Motor neuron (in vitro differentiated cells): ENCODE results near the gene MED13L. TPM values are rescaled to one million over a fixed set of nuclear protein-coding genes. Genes with fewer than 3 reads are reported as not detected.
A peak's percentile ranks its signal among the peaks of the same experiment; 100 is the strongest.

Source experiments
- ATAC-seq, 8 experiments: fragments of 200-7000 bp; cut with Tn5 transposase; replicated peaks in 6 of 8; 2 replicates each; pipeline ENCODE4 v1.8.0; 2021; ENCODE audit warnings: mild to moderate bottlenecking in 8 of 8, moderate library complexity in 8 of 8
- H3K27ac ChIP-seq, 2 donors: fragments of 250-450 bp; sonication (Bioruptor Pico); 2 replicates each; pipeline ENCODE4 v1.9.0; 2021; ENCODE audit warnings: antibody characterized with exemption in 2 of 2, mild to moderate bottlenecking in 2 of 2, moderate library complexity in 1 of 2
- H3K4me1 ChIP-seq, 2 donors: fragments of 250-450 bp; sonication (Bioruptor Pico); replicated peaks in 1 of 2; 2 replicates each; pipeline ENCODE4 v1.6.1; 2021; ENCODE audit warnings: antibody characterized with exemption in 2 of 2, mild to moderate bottlenecking in 2 of 2, moderate library complexity in 1 of 2
- H3K4me3 ChIP-seq, 5 donors: fragments of 250-450 bp; sonication (Bioruptor Pico); 2 replicates each; pipeline ENCODE4 v1.9.0; 2021; ENCODE audit warnings: antibody characterized with exemption in 5 of 5, mild to moderate bottlenecking in 5 of 5, moderate library complexity in 4 of 5
- WGBS, 10 experiments: fragments of 450-650 bp; shearing (Covaris generic); methylation state at CpG; one replicate each; pipeline ENCODE4 v1.0.0; 2022; 5-methylcytosine and 5-hydroxymethylcytosine counted together
- in situ Hi-C, 9 experiments: fragments of 400-800 bp; cut with MboI; loops; one replicate each; pipeline ENCODE4 v1.15.0; 2021; ENCODE audit warnings: low sequenced_read_pairs in 9 of 9, low pct_unique_long_range_greater_than_20kb in 2 of 9; ENCODE audit not compliant: unreplicated experiment in 9 of 9
- total RNA-seq, 8 experiments: library from RNA; unstranded; fragments of 300-600 nt; gene quantifications; 2 replicates each; pipeline versions ENCODE4 v1.2.3 to v1.2.4, GENCODE V29; 2022

The MED13L gene
- total RNA-seq, 8 experiments from 2014 or later: 40.5 to 90.5 (median 66.7) TPM

DNA sequence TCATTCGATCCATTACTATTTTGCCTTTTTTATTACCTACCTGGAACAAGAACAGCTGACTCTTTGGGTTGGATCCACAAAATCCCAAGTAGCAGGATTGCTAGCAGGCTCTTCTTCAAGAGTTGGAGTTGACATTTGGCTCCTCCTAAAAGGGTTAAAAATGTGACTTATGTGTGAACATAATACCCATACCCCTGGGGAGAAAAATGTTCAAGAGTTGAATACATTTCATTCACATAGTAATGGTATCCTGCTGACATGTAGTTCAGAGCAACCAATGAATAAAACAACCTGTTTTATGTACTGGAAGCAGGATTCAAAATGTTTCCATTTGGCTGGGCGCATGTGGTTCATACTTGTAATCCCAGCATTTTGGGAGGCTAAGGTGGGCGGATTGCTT is 264.7 kb downstream of the MED13L start:
- no peak overlapping the region for H3K27ac ChIP-seq
- in situ Hi-C loops: loop anchor here in 3 of 9 experiments (25.0 kb wide), 1 partner anchor 225 kb away; no protein-coding TSS in a partner anchor
- 83 to 100% (median 100%) methylated on average over 1 to 3 of the region's 3 CpGs; no CpG with 5 or more reads in 2 of the 10 experiments for WGBS, 10 experiments
- H3K4me3 ChIP-seq: no peak overlapping the region
- ATAC-seq: peak in 1 of 8 experiments; percentile 41
- H3K4me1 ChIP-seq: no peaks in the 10 kb centered on the region

DNA sequence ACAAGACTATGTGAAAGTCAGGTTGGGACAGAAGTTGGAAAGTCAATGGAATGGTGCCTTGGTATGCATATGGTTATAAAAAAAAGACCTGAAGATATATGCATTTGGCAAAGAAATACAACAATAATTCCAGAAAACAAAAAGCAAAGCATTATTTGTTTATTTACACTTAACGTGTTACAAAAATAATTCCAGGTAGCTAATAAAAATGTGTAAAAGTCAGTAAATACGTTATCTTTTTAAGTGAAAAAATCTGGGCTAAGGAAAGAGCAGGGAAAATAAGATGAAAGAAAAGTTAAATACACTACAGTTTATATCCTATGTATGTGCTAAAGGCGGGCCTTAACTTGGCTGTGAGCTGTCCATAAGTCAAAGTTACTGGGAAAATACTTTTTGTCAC is 266.3 kb downstream of the MED13L start:
- WGBS, 10 experiments: 84 to 100% (median 97%) methylated on average over 2 to 3 of the region's 3 CpGs
- no peak overlapping the region for H3K27ac ChIP-seq
- H3K4me3 ChIP-seq: no peak overlapping the region
- no peak for ATAC-seq
- in situ Hi-C loops: loop anchor here in 3 of 9 experiments (25.0 kb wide), 1 partner anchor 226 kb away; no protein-coding TSS in a partner anchor
- H3K4me1 ChIP-seq: no peaks in the 10 kb centered on the region

DNA sequence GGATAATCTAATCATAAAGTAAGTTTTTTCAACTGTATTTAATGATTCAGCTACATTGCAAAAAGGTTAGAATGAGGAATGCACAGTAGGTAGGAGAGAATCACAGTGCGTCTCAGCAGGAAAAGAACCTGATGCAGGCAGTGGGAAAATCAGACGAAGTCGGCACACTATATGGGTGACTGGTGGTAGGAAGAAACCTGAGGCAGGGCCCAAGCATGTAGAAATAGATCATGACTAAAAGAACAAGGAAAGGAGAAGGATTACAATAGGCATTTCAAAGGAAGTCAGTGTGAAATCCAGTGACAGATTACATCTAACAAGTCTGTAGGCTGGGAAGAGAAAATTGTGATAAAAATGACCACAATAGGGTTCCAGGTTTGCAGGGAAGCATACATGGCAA is 267.0 kb downstream of the MED13L start:
- in situ Hi-C loops: loop anchor here in 3 of 9 experiments (25.0 kb wide), 1 partner anchor 227 kb away; no protein-coding TSS in a partner anchor
- Histone ChIP-seq H3K27ac (no peak overlapping the region), H3K4me3 (no peak overlapping the region), H3K4me1 (no peaks in the 10 kb centered on the region)
- 87 to 100% (median 94%) methylated on average over 2 to 3 of the region's 3 CpGs; no CpG with 5 or more reads in 1 of the 10 experiments for WGBS, 10 experiments
- ATAC-seq: no peak

DNA sequence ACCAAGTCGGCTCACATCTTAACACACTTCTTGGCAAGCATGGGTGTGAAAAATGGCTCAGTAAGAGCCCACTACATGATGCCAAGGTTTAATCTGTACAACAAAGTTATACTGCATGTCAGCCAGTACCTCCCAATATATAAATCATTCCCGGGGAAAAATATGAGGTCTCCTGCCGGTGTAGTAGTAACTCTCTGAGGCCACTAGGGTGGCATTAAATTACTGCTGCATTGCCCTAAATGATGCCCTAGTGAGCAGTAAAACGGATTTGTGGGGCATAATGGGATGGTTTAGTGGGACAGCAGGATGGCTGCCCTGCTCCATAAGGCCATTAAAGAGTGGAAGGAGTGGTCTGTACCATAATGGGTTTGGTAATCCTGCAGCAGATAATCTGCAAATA is 267.7 kb downstream of the MED13L start:
- Histone ChIP-seq H3K27ac (no peak overlapping the region), H3K4me3 (no peak overlapping the region), H3K4me1 (no peaks in the 10 kb centered on the region)
- no peak for ATAC-seq
- 48 to 100% (median 93%) methylated on average over 1 to 4 of the region's 4 CpGs; no CpG with 5 or more reads in 3 of the 10 experiments for WGBS, 10 experiments
- in situ Hi-C loops: loop anchor here in 3 of 9 experiments (25.0 kb wide), 1 partner anchor 227 kb away; no protein-coding TSS in a partner anchor

DNA sequence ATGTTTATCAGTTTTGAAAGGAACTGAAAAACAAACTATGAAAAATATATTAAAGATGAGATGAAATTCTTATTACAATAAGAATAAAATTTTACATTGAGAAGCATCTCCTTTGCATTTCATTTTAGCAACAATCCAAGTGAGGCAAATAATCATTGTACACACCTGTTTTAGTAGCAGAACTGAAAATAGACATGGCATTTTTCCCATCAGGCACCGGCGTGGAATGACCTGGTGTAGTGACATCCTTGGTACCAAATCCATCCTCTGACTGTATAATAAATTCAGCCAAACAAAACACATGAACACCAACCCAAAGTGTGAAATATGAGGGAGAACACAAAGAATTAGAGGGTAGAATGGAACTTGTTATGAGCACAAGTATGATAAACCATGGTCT is 271.4 kb downstream of the MED13L start:
- ATAC-seq: no peak
- in situ Hi-C loops: loop anchor here in 3 of 9 experiments (25.0 kb wide), 1 partner anchor 231 kb away; no protein-coding TSS in a partner anchor
- WGBS, 10 experiments: 75 to 100% (median 100%) methylated on average over 2 of the region's 2 CpGs; no CpG with 5 or more reads in 1 of the 10 experiments
- H3K27ac ChIP-seq: no peak overlapping the region
- no peaks in the 10 kb centered on the region for H3K4me1 ChIP-seq
- H3K4me3 ChIP-seq: no peak overlapping the region

DNA sequence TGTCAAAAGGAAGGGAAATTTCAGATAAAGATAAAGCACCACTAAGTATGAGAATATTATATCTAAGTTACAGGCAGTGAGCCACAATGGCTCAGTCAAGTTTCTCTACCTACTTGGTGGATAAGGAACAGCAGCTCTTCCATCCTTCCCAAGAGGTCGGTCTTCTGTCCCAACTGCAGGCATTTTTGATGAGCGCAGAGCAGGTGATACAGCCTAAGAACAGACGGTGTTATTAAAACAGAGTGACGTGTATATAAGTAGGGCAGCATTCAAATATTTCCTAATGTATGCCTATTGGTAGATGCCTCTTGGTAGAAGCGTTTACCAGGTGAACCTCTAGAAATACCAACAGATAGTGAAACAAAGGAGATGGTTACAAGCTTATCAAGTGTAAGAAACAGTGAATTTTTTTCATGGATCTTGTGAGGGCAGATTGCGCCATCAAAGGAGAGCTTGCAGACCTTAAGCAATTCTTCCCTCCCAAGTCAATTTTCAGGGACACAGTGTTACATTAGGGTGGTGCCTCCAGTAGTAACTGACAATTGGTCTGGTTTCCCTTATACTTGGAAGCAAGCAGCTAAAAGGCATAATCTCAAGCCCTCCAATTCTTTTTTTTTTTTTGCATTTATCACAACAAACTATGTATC is 274.5 kb downstream of the MED13L start:
- Histone ChIP-seq H3K4me1 (no peaks in the 10 kb centered on the region), H3K27ac (no peak overlapping the region), H3K4me3 (no peak overlapping the region)
- WGBS, 10 experiments: 90 to 100% (median 96%) methylated on average over 3 to 6 of the region's 6 CpGs; no CpG with 5 or more reads in 1 of the 10 experiments
- no peak for ATAC-seq
- in situ Hi-C loops: loop anchor here in 3 of 9 experiments (25.0 kb wide), 1 partner anchor 234 kb away; no protein-coding TSS in a partner anchor

DNA sequence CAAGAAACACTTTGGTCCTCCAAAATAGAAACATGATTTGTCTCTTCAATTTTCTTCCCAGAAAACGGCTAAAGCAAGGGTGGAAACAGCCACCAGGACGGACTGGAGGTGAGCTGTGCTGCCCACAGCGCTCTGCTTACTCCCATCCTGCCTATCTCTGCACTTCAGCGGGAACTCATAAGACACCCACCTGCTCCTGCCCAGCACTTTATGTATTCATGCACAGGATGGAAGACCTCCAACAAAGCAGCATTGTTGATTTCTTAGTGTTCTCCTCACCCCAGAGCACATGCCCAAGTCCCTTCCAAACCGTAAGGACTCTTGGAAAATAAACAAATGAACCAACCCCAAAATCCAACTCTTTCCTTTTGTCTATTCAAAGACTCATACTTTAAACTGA is 277.2 kb downstream of the MED13L start:
- no peak for ATAC-seq
- 63 to 92% (median 76%) methylated on average over 1 to 5 of the region's 5 CpGs; no CpG with 5 or more reads in 3 of the 10 experiments for WGBS, 10 experiments
- Histone ChIP-seq H3K4me3 (no peak overlapping the region), H3K4me1 (no peaks in the 10 kb centered on the region), H3K27ac (no peak overlapping the region)
- in situ Hi-C loops: loop anchor here in 3 of 9 experiments (25.0 kb wide), 1 partner anchor 237 kb away; no protein-coding TSS in a partner anchor

DNA sequence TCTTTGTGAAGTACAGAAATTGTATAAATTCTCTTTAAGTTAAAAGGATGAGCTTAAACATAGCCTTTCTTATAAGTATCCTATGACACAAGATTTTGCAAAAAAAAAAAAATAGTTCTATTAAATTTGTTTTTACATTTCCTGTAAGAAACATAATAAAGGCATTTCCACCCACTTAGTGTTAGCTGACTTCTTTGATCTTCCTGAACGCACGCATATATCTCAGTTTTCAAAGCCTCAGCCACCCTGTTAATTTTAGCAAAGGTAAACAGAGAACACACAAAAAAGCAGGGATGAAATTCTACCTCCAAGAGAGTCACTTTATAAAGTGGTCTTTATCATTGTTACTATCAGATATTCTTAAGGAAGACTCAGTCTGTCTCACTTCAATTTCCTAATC is 277.9 kb downstream of the MED13L start:
- H3K4me3 ChIP-seq: no peak overlapping the region
- no peaks in the 10 kb centered on the region for H3K4me1 ChIP-seq
- ATAC-seq: no peak
- no peak overlapping the region for H3K27ac ChIP-seq
- 71 to 100% (median 90%) methylated on average over 2 of the region's 2 CpGs; no CpG with 5 or more reads in 1 of the 10 experiments for WGBS, 10 experiments
- in situ Hi-C loops: loop anchor here in 2 of 9 experiments (25.0 kb wide), 1 partner anchor 713 kb away; no protein-coding TSS in a partner anchor

DNA sequence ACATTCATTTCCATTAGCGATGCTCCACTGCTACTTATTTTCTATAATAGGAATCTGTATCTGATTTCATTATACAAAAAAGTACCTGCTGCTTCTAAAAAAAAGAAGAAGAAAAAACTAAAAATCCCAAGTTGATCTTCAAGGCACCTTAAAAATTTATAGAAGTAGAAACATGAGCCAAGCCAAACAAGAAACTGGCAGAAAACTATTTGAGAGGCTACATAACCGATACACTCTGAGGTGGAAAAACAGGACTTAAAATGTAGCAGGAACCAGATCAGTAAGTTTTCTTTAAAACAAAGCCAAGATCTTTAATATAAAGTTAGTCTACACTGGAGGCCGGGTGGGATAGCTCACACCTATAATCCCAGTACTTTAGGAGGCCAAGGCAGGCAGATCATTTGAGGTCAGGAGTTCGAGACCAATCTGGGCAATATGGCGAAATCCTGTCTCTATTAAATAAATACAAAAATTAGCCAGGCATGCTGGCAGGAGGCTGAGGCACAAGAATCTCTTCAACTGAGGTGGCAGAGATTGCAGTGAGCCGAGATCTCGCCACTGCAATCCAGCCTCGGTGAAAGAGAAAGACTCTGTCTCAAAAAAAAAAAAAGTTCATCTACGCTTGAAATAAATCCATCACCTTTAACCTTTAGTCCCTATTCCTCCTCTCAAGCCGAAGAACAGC is 278.6 kb downstream of the MED13L start:
- in situ Hi-C loops: loop anchor here in 2 of 9 experiments (25.0 kb wide), 1 partner anchor 713 kb away; no protein-coding TSS in a partner anchor
- no peaks in the 10 kb centered on the region for H3K4me1 ChIP-seq
- no peak for ATAC-seq
- no peak overlapping the region for H3K27ac ChIP-seq
- H3K4me3 ChIP-seq: no peak overlapping the region
- 57 to 93% (median 85%) methylated on average over 5 to 10 of the region's 10 CpGs for WGBS, 10 experiments

DNA sequence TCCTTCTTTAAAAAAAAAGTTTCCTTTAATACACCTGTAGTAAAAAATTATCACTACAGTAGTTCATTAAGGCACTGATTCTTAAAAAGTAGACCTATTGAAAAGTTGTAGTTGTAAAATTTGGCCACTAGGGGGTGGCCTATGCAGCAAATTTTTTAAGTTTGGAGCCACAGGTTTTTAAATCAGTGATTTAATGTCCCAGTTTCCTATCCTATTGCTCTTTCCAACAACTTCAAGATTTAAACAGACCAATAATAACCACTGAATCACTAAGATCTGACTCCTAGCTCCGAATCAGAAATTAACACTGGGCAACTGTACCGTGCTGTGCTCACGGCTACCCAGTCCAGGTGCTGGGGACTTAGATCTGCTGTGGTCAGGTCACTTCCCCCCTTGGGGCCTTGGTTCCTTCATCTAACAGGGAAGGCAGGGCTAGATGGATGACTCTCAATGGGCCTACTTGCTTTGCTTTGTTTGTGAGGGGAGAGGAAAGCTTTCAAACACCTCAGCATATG is 279.3 kb downstream of the MED13L start:
- 0 to 67% (median 40%) methylated on average over 1 to 3 of the region's 3 CpGs; no CpG with 5 or more reads in 2 of the 10 experiments for WGBS, 10 experiments
- Histone ChIP-seq H3K4me1 (no peaks in the 10 kb centered on the region), H3K4me3 (no peak overlapping the region), H3K27ac (no peak overlapping the region)
- in situ Hi-C loops: loop anchor here in 2 of 9 experiments (25.0 kb wide), 1 partner anchor 714 kb away; no protein-coding TSS in a partner anchor
- ATAC-seq: peak in 6 of 8 experiments; percentile 25 to 65 (median 40)

DNA sequence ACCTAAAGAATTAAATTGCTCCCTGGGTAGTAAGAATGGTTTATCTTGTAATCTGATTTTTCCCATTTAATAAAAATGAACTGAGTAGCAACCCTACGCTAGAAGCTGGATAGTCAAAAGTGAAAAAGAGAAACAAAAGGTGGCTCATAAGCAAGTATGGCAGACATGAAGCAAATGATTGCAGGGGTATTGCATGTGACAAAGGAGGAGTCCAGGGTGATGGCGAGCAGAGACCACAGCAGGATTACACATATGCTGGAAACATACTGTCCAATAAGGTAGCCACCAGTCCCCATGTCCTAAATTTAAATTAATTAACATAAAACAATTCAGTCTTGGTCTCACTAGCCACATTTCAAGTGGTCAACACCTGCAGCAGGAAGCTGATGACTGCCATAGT is 283.8 kb downstream of the MED13L start:
- in situ Hi-C loops: loop anchor here in 2 of 9 experiments (25.0 kb wide), 1 partner anchor 719 kb away; no protein-coding TSS in a partner anchor
- no peaks in the 10 kb centered on the region for H3K4me1 ChIP-seq
- H3K27ac ChIP-seq: no peak overlapping the region
- peak in 3 of 8 experiments; percentile 25 to 63 (median 44) for ATAC-seq
- 80 to 100% (median 100%) methylated on average over 1 to 2 of the region's 2 CpGs for WGBS, 10 experiments
- H3K4me3 ChIP-seq: no peak overlapping the region

DNA sequence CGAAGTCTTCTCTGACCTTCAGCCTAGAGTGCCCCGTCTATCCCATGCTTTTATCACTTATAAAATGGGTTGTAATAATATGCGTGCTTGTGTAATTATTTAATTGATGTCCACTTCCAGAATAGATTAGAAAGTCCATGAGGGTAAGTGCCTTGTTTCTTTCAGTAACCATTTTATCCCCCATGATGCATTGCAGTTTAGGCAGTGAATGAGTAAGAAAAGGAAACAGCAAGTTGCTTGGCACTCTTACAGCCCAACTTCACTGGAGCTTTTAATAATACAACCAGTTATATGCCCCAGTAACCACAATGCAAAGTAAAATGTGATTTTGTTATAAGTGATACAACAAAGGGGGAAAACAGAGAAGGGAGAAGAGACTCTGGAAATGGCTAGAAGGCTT is 287.3 kb downstream of the MED13L start:
- no peak overlapping the region for H3K27ac ChIP-seq
- H3K4me1 ChIP-seq: no peaks in the 10 kb centered on the region
- 93 to 100% (median 97%) methylated on average over 1 to 3 of the region's 3 CpGs; no CpG with 5 or more reads in 4 of the 10 experiments for WGBS, 10 experiments
- no peak overlapping the region for H3K4me3 ChIP-seq
- in situ Hi-C loops: loop anchor here in 2 of 9 experiments (25.0 kb wide), 1 partner anchor 722 kb away; no protein-coding TSS in a partner anchor
- ATAC-seq: no peak
